ENCODE results near the gene CRYBG3.

- no peak for TF ChIP-seq CTCF (optimal IDR thresholded peaks at IDR 0.05 in 1 of 3, IDR thresholded peaks at IDR 0.05 in 1 of 3, conservative IDR thresholded peaks at IDR 0.05 in 1 of 3; ENCODE audit: extremely low read depth in 1 of 3, insufficient read depth in 2 of 3, low read length in 3 of 3)
- TF ChIP-seq EZH2 (IDR thresholded peaks at IDR 0.05; ENCODE audit: low read length): no peak
These were observed 153.7 kb downstream of the CRYBG3 start for GRCh38 chr3:97975466-97975865.
